HAP-1 (cell line): Measurements from ENCODE around the gene RIMKLB.

Source experiments
- DNase-seq, 2 experiments: peaks; one replicate each; pipeline ENCODE4 v3.0.0-alpha.2; 2016 to 2020; ENCODE audit warnings: low spot score in 2 of 2
- H3K27me3 ChIP-seq: fragments of 250-450 bp; sonication (Bioruptor Pico); 2 replicates; pipeline ENCODE4 v1.5.1; 2020; ENCODE audit warnings: low read depth, mild to moderate bottlenecking, moderate library complexity
- H3K36me3 ChIP-seq: fragments of 250-450 bp; sonication (Bioruptor Pico); replicated peaks from 2 replicates; pipeline ENCODE4 v1.5.1; 2020; ENCODE audit warnings: mild to moderate bottlenecking
- H3K4me1 ChIP-seq: fragments of 250-450 bp; sonication (Bioruptor Pico); 2 replicates; pipeline ENCODE4 v1.5.1; 2020; ENCODE audit warnings: mild to moderate bottlenecking
- H3K4me3 ChIP-seq: fragments of 250-450 bp; sonication (Bioruptor Pico); 2 replicates; pipeline ENCODE4 v1.5.1; 2020; ENCODE audit warnings: mild to moderate bottlenecking, moderate library complexity
- H3K9me3 ChIP-seq: fragments of 250-450 bp; sonication (Bioruptor Pico); 2 replicates; pipeline ENCODE4 v1.5.1; 2020; ENCODE audit warnings: mild to moderate bottlenecking, moderate library complexity
- in situ Hi-C: fragments of 300-500 bp; cut with MboI; formaldehyde crosslinking; loops from 3 replicates; pipeline ENCODE4 v1.14.3; 2020; ENCODE audit warnings: low sequenced_read_pairs, inconsistent platforms, mixed read lengths

The RIMKLB gene

DNA sequence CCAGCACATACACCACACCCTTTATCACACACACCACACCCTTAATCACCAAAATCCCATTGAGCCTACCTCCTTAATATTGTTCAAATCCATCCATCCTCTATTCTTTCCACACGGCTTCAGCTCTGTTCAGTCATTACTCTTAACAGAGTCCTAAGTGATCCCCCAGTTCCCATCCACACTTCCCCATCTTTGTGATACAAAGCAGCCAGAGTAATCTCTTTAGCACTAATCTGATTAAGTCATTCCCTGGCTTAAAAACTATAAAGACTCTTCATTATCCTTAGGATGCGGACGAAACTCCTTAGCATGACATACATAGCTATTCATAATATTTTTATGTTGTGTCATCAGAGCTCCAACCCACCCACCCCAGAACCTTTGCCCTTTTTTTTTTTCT is 20.4 kb upstream of the RIMKLB start:
- Histone ChIP-seq H3K4me1 (no peaks in the 10 kb centered on the region), H3K27me3 (no peaks in the 10 kb centered on the region), H3K4me3 (no peak overlapping the region), H3K36me3 (no peaks in the 10 kb centered on the region), H3K9me3 (no peaks in the 10 kb centered on the region)
- peak in 1 of 2 experiments; percentile 55 for DNase-seq
- in situ Hi-C loops: loop anchor here (10.0 kb wide), 1 partner anchor 367 kb away; no protein-coding TSS in a partner anchor

DNA sequence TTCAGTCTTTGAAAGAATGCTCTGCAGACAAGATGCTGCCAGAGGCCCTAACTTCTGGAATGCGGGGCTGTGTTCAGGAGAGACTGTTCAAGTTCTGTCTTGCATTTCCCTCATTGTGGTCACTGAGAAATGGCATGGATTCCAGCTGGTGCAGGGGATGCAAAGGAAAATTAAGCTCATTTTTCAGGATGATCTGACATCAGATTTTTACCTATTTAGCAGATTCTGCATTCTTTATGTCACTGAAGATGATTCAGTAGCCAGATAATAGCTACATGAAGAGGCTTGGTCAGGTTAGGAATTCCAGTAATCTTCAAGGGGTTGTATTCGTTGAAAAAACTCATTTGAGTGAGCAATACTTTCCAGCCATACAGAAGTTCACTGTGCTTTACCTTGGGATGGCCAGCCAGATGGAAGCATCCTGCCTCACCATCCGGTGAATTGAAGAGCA is 19.1 kb upstream of the RIMKLB start:
- Histone ChIP-seq H3K4me1 (no peaks in the 10 kb centered on the region), H3K9me3 (no peaks in the 10 kb centered on the region), H3K4me3 (no peak overlapping the region), H3K36me3 (no peaks in the 10 kb centered on the region), H3K27me3 (no peaks in the 10 kb centered on the region)
- in situ Hi-C loops: loop anchor here (10.0 kb wide), 1 partner anchor 366 kb away; no protein-coding TSS in a partner anchor
- no peak for DNase-seq

DNA sequence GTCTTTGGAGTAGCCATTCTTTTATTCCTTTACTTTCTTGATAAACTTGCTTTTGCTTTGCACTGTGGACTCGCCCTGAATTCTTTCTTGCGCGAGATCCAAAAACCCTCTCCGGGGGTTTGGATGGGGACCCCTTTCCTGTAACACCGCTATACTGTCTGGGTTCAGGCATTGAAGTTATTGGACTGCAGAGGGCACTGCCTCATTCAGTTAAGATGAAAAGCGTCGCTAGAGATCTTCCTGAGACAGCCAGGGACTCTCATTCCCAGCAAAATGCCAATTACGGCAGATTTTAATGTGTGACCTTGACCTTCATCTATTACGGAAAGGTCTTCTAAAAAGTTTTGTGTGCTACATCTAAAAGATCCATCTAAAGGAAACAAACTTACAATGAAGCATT is 17.3 kb upstream of the RIMKLB start:
- DNase-seq: no peak
- in situ Hi-C loops: loop anchor here (5.0 kb wide), 1 partner anchor 137 kb away; no protein-coding TSS in a partner anchor
- Histone ChIP-seq H3K36me3 (no peaks in the 10 kb centered on the region), H3K4me3 (no peak overlapping the region), H3K27me3 (no peaks in the 10 kb centered on the region), H3K9me3 (no peaks in the 10 kb centered on the region), H3K4me1 (no peaks in the 10 kb centered on the region)

DNA sequence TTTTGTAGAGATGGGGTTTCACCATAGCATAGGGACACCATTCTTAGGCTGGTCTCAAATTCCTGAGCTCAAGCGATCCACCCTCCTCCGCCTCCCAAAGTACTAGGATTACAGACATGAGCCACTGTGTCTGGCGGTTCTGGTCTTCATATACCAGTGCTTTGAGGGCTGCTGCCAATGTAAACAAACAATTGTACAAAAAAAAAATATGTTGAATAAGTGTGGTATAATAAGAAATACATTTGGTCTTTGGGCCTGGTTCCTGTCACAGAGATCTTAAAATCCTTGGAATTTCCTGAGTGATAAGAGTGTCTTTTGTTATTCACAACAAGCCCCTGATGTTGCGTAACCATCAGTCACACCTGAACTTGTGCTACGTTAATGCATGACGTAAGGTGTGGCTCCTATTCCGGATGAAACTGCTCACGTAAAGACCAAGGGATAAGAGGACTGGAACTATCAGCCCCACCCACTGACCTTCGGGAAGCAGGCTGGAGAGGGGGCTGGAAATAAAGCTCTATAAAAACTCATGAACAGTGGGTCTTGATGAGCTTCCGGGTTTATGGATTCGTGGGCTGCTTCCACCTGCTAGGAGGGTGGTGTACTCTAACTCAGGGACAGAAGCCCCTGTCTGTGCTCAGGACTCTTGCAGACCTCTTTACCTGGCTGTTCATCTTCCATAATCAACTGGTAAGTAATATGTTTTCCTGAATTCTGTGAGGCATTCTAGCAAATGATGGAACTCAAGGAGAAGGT is 16.5 kb upstream of the RIMKLB start:
- no peaks in the 10 kb centered on the region for H3K27me3 ChIP-seq
- DNase-seq: no peak
- H3K36me3 ChIP-seq: no peaks in the 10 kb centered on the region
- H3K4me1 ChIP-seq: no peaks in the 10 kb centered on the region
- no peak overlapping the region for H3K4me3 ChIP-seq
- no peaks in the 10 kb centered on the region for H3K9me3 ChIP-seq
- in situ Hi-C loops: loop anchor here (5.0 kb wide), 1 partner anchor 136 kb away; no protein-coding TSS in a partner anchor

DNA sequence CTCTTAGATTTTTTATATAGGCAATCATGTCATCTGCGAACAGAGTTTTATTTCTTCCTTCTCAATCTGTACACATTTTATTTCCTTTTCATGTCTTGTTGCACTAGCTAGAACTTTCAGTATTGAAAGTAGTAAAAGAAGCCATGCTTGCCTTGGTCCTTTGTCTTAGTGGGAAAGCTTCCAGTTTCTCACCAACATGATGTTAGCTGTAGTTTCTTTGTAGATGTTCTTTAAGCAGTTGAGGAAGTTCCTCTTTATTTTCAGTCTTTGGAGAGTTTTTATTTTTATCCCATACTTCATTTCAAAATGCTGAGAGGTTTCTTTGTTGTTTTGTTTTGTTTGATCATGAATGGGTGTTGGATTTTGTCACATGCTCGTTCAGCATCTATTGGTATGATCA is 12.7 kb upstream of the RIMKLB start:
- no peaks in the 10 kb centered on the region for H3K27me3 ChIP-seq
- no peak for DNase-seq
- H3K4me1 ChIP-seq: peaks cover 9% of the 10 kb centered on the region
- no peaks in the 10 kb centered on the region for H3K9me3 ChIP-seq
- no peaks in the 10 kb centered on the region for H3K36me3 ChIP-seq
- no peak overlapping the region for H3K4me3 ChIP-seq
- in situ Hi-C loops: no loop called here

DNA sequence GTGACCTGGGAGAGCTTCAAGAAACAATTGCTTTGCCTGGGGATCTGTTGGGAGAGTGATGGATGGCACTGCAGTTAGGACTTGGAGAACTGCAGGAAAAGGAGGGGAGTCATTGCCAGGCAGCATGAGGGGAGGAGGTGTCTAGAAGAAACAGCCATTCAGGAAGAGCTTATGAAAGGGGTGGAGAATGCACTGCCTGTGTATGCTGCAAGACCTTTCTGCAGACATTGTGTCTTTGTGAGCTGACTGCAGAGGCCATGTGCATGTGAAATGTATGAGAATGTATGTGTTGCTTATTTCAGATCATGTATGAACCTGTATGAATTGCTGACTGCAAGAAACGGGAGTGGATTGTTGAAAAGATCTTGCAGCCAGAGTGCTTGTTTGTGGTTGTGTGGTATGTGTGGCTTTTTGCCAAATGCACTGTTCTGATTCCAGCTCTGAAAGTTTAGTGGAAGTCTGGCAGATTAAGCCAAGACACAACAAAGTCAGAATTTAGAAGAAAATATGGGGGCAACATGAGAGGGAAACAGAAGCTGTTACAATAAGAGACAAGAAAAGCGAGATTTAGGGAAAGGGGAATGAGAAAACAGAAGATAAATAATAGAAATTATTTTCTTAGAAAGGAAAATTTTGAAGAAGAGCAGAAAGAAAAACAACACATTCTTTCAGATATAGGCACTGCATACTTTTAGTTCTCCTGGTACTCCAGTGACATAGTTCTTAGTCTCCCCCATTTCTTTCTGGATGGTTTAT is 9.8 kb upstream of the RIMKLB start:
- Histone ChIP-seq H3K36me3 (no peaks in the 10 kb centered on the region), H3K27me3 (no peaks in the 10 kb centered on the region), H3K4me1 (peaks cover 18% of the 10 kb centered on the region), H3K4me3 (no peak overlapping the region), H3K9me3 (no peaks in the 10 kb centered on the region)
- in situ Hi-C loops: no loop called here
- peak; percentile 71 to 76 for DNase-seq

DNA sequence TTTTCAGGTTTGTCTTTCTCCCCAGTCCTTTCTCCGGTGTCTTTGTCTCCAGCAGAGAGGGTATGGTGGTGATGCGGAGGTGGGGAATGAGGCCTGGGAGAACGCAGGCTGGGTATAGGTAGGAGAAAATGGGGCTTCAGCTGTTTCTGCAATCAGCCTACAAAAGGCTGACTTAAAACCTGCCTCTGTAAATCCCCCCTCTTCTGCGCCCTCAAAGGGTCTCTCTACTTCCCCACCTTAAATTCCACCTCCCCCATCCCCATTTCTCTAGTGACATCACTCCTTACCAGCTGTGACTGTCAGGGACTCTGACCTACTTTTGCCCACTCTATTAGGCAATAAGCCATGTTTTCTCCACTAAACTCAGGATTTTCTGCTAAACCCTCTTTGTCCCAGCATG is 8.1 kb upstream of the RIMKLB start:
- DNase-seq: no peak
- in situ Hi-C loops: no loop called here
- H3K4me1 ChIP-seq: peaks cover 20% of the 10 kb centered on the region

DNA sequence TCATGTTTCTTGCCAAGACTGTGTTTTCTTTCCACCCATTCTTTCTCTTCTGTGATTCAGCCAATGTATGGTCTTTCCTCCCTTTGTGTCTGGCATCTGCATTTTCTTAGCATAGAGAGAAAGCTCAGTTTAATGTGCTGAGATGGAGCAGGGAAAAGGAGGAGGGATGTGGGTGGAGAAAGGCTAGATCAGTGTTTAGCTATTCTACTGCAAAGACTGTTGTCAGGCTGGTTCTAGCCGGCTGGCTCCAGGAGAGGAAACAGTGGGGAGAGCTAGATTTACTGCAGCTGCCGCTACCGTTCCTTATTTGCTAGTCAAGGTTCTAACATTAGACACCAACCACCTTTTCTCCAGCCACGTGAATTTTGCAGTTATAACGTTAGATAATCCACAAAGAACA is 5.2 kb upstream of the RIMKLB start:
- H3K27me3 ChIP-seq: no peaks in the 10 kb centered on the region
- in situ Hi-C loops: no loop called here
- no peaks in the 10 kb centered on the region for H3K9me3 ChIP-seq
- peak; percentile 83 to 89 for DNase-seq
- H3K36me3 ChIP-seq: no peaks in the 10 kb centered on the region
- peaks cover 17% of the 10 kb centered on the region for H3K4me1 ChIP-seq
- no peak overlapping the region for H3K4me3 ChIP-seq

More for the DNA sequence above, 8.1 kb upstream of the RIMKLB start:
- Histone ChIP-seq H3K9me3 (no peaks in the 10 kb centered on the region), H3K4me3 (no peak overlapping the region), H3K36me3 (no peaks in the 10 kb centered on the region), H3K27me3 (no peaks in the 10 kb centered on the region)

DNA sequence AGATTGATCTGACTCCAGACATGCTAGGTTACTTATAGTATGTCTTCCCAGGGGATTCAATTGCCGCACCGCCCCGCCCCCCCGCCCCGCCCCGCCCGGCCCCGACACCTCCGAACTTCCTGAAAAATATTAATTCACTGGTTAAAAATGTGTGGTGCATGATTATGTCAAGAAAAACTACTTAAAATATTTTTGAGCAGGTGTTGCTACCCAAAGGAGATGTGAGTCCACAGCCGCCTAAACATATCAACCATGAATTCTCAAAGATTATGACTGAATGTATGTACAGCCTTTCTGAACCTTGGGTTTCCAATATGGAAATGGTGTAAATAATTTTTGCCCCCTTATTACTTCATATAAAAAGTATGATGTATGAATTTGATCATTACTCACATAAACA is 2.7 kb upstream of the RIMKLB start:
- H3K4me1 ChIP-seq: peaks cover 17% of the 10 kb centered on the region
- no peak for DNase-seq
- in situ Hi-C loops: no loop called here

DNA sequence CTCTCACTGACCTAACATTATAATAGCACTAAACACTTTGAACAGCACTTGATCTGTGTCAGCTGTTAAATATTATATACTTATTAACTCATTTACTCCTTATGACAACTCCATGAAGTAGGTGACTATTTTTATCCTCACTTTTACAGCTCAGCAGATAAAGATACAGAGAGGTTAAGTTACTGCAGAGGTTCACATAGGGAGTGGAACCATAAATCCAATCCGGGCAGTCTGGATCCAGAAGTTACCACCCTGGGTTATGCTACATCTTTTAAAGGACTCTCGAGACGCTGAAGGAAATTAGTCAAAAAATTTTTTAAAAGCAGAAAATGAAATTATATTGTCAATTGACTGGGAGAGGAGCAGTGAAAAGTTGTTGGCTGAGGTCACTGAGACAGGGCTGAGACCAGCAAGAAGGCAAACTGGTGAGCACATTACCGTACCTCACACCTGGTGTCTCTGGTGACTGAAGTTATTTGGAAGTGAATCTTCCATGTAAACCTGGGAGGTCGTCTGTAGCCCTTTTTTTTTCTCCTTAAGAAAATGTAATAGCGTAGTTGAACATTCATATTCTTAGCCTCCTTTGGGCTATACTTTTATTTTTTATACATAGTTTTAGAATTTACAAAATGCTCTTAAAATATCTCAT is 1.2 kb upstream of the RIMKLB start:
- no peak for DNase-seq
- peaks cover 22% of the 10 kb centered on the region for H3K4me1 ChIP-seq
- no peaks in the 10 kb centered on the region for H3K27me3 ChIP-seq
- peak overlapping the region; percentile 89 for H3K4me3 ChIP-seq
- in situ Hi-C loops: no loop called here
- H3K9me3 ChIP-seq: no peaks in the 10 kb centered on the region
- peaks cover 3% of the 10 kb centered on the region for H3K36me3 ChIP-seq

More for the DNA sequence above, 2.7 kb upstream of the RIMKLB start:
- no peaks in the 10 kb centered on the region; the same call in 1 of the 2 replicates for H3K36me3 ChIP-seq
- H3K4me3 ChIP-seq: no peak overlapping the region
- H3K9me3 ChIP-seq: no peaks in the 10 kb centered on the region
- no peaks in the 10 kb centered on the region for H3K27me3 ChIP-seq

DNA sequence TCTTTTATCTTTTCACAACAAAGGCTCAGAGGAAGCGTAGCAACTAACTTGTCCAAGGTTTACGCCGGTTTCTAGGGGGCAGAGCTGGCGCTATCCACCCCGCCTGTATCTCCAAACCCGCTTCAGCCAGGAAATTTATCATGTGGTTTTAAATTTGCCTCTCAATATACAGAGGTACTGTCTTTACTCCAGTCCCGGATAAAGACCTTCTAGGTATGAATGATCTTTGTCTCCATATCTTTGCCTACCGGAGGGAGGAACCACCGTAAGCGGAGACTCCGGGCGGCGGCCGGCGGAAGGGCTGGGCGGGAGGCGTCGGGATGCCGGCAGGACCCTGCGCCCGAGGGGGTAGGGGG is 693 bp upstream of the RIMKLB start:
- peak; percentile 55 to 63 for DNase-seq
- Histone ChIP-seq H3K36me3 (peaks cover 3% of the 10 kb centered on the region), H3K4me1 (peaks cover 21% of the 10 kb centered on the region), H3K9me3 (no peaks in the 10 kb centered on the region), H3K4me3 (peak overlapping the region; percentile 89), H3K27me3 (no peaks in the 10 kb centered on the region)
- in situ Hi-C loops: no loop called here

DNA sequence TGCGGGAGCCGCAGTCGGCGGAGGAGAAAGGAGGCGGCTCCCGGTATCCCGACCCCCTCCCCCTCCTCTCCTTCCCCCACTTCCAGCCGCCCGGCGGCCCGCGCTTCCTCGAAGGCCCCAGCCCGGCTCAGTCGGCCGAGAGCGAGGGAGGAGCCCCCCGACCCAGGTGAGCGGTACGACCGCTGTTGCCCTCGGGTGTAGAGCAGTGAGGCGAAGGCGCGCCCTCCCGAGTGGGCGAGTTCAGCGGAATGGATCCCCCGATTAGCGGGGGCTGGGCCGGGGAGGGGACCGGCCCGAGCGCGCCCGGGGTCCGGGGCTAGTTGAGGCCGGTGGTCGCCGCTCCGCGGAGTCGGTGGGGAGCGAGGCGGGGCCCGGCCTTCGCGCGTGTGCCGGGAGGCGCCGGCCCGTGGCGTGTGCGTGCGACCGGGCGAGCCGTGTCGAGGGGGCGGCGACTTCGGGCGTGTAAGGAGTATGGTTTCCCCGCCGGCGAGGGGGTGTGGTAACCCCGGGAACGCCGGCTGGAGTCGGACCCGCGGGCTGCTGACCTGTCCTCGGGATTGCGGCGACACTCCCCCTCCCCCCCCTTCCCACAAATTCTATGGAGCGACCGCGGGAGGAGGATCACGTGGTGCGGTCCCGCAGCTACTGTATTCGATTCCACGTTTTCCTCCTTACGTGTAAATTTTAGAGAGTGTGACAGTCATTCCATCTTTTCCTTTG is 501 bp downstream of the RIMKLB start:
- H3K9me3 ChIP-seq: no peaks in the 10 kb centered on the region
- peaks cover 3% of the 10 kb centered on the region for H3K36me3 ChIP-seq
- in situ Hi-C loops: no loop called here
- H3K4me3 ChIP-seq: peak overlapping the region; percentile 89
- peaks cover 11% of the 10 kb centered on the region for H3K4me1 ChIP-seq
- H3K27me3 ChIP-seq: no peaks in the 10 kb centered on the region
- DNase-seq: peak; percentile 49 to 79

DNA sequence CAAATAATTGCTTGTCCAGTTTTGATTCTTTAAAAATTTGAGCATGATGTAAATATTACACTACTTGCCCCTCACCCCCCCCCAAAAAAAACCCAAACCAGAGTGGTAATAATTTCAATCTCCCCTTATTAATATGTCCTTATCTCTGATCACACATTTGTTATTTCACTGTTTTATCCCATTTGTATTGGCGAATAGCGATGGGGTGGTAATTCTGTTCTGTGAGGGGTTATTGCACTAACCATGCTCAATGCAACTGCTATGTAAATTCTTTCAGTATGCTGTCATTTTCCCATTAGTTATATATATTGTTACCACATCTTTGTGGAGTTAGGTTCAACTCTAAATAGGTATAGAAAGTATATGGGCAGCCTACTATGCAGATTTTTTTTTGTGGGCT is 1.1 kb downstream of the RIMKLB start:
- in situ Hi-C loops: no loop called here
- no peak for DNase-seq
- Histone ChIP-seq H3K4me3 (peak overlapping the region; percentile 89), H3K36me3 (peaks cover 3% of the 10 kb centered on the region), H3K4me1 (peaks cover 11% of the 10 kb centered on the region), H3K9me3 (no peaks in the 10 kb centered on the region), H3K27me3 (no peaks in the 10 kb centered on the region)
